Activated naive CD8-positive, alpha-beta T cell treated with anti-CD3 and anti-CD28 coated beads, Interleukin-2, amount 50 U/mL, for 24 hours (primary cell): ENCODE results near the gene KRTAP12-1.

Experiments used
- ATAC-seq: fragments of 150-1000 bp; cut with Tn5 transposase; one replicate; pipeline ENCODE4 v1.10.0; 2021
- DNase-seq: peaks from one replicate; pipeline ENCODE4 v3.0.0; 2021
- H3K27ac Mint-ChIP-seq: one replicate; pipeline ENCODE4 v1.8.0; 2021; ENCODE audit warnings: mild to moderate bottlenecking, mixed read lengths
- H3K27me3 Mint-ChIP-seq: one replicate; pipeline ENCODE4 v1.8.0; 2021; ENCODE audit warnings: mixed read lengths
- H3K36me3 Mint-ChIP-seq: one replicate; pipeline ENCODE4 v1.8.0; 2021; ENCODE audit warnings: low read depth, mixed read lengths
- H3K4me1 Mint-ChIP-seq: one replicate; pipeline ENCODE4 v1.8.0; 2021; ENCODE audit warnings: mixed read lengths
- H3K4me3 Mint-ChIP-seq: one replicate; pipeline ENCODE4 v1.8.0; 2021; ENCODE audit warnings: mild to moderate bottlenecking, moderate library complexity, mixed read lengths
- H3K9me3 Mint-ChIP-seq: one replicate; pipeline ENCODE4 v1.8.0; 2021; ENCODE audit warnings: mixed read lengths

The KRTAP12-1 gene

DNA sequence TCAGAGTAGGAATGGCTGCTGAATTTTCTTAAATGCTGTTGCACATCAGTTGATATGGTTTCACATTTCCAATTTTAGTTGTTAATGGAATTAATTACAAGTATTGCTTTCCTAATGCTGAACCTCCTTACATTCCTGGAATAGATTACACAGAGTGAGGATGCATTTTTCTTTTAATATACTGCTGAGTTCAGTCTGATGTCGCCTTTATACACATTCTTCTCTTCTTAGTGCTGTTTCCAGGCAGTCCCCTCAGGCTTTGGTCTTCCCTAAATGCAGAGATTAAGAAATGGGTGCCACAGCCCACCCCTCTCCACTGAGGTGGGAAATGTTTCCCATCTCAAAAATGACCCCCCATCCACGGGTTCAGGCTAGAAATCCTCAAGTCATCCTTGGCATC, 36.1 kb upstream of the KRTAP12-1 start:
- Mint-ChIP-seq H3K4me1 (peaks cover 2% of the 10 kb centered on the region), H3K36me3 (no peaks in the 10 kb centered on the region), H3K27me3 (peaks cover 38% of the 10 kb centered on the region), H3K27ac (no peak overlapping the region), H3K9me3 (no peaks in the 10 kb centered on the region), H3K4me3 (no peak overlapping the region)
- DNase-seq (no peak), ATAC-seq (no peak)

DNA sequence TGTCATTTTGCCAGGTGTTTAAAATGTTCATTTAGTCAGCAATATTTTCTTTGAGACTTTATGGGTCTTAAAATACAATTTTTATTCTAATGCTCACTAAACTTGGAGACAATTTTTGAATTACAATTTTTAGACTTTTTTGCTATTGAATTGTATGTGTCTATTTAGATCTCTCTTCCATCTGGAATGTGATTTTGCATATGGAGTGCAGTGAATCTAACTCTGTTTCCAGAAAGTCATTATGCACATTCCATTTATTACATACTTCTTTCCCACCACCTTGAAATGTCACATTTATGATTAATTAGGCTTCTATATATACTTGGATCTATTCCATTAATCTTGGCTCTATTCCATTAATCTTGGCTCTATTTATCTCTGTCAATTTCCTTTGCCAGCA, 35.0 kb upstream of the KRTAP12-1 start:
- Mint-ChIP-seq H3K36me3 (no peaks in the 10 kb centered on the region), H3K9me3 (no peaks in the 10 kb centered on the region), H3K27ac (no peak overlapping the region), H3K4me3 (no peak overlapping the region), H3K27me3 (peaks cover 39% of the 10 kb centered on the region), H3K4me1 (no peaks in the 10 kb centered on the region)
- ATAC-seq (no peak), DNase-seq (no peak)

DNA sequence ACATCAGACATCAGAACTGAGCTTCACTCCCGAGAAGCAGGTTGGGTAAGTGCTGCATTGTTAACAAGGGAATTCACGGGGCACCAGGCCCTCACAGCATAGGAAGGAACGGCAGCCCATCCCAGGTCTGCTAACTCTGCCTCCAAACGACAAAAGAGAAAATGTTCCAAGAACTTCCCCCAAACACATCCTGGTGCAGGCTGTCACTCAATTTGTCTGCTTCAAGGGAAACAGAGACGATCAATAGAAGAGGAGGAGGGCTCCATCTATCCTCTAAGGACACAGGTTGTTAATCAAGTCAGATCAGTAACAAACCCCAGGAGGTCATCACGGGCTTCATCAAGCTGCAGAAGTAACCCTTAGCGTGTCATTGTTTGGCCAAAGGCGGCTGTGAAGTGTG, 32.9 kb upstream of the KRTAP12-1 start:
- no peak for DNase-seq
- peaks cover 11% of the 10 kb centered on the region for H3K4me1 Mint-ChIP-seq
- ATAC-seq: no peak
- H3K9me3 Mint-ChIP-seq: no peaks in the 10 kb centered on the region
- no peak overlapping the region for H3K27ac Mint-ChIP-seq
- no peak overlapping the region for H3K4me3 Mint-ChIP-seq
- H3K27me3 Mint-ChIP-seq: peaks cover 55% of the 10 kb centered on the region
- no peaks in the 10 kb centered on the region for H3K36me3 Mint-ChIP-seq

DNA sequence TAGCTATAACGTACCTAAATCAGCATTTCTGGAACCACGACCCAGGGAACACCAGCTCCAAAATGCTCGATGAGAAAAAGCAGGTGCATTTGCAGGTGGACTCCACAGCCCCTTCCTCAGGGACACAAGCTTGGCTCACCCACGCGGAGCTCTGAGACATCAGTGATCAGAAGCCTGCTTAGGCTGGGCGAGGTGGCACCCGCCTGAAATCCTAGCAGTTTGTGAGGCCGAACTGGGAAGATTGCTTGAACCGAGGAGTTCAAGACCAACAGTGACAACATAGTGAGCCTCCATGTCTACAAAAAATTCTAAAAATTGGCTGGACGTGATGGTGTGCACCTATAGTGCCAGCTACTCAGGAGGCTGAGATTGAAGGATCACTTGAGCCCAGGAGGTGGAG, 31.9 kb upstream of the KRTAP12-1 start:
- Mint-ChIP-seq H3K36me3 (no peaks in the 10 kb centered on the region), H3K27me3 (peaks cover 65% of the 10 kb centered on the region), H3K4me1 (peaks cover 19% of the 10 kb centered on the region), H3K4me3 (no peak overlapping the region), H3K27ac (no peak overlapping the region), H3K9me3 (no peaks in the 10 kb centered on the region)
- ATAC-seq: no peak
- DNase-seq: no peak

DNA sequence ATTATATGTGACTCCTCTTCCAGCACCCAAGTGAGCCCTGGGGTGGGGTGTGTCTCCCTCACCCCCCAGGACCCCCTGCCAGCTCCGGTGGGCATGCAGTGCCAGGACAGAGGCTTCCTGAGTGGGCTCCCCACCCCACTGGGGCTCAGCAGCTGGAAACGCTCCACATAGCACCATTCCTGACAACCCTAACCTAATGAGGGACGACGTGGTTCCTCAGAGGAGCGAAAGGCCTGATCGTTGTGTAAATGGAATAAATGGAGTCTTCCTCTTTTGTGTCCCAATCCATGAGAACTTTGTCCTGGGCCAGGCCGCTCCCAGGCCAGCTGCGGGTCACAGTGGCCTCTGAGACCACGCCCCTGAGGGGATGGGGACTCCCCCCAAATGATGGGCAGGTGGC, 31.2 kb upstream of the KRTAP12-1 start:
- H3K36me3 Mint-ChIP-seq: no peaks in the 10 kb centered on the region
- peaks cover 19% of the 10 kb centered on the region for H3K4me1 Mint-ChIP-seq
- H3K9me3 Mint-ChIP-seq: no peaks in the 10 kb centered on the region
- H3K27me3 Mint-ChIP-seq: peaks cover 68% of the 10 kb centered on the region
- H3K27ac Mint-ChIP-seq: no peak overlapping the region
- DNase-seq (no peak), ATAC-seq (no peak)
- H3K4me3 Mint-ChIP-seq: no peak overlapping the region

DNA sequence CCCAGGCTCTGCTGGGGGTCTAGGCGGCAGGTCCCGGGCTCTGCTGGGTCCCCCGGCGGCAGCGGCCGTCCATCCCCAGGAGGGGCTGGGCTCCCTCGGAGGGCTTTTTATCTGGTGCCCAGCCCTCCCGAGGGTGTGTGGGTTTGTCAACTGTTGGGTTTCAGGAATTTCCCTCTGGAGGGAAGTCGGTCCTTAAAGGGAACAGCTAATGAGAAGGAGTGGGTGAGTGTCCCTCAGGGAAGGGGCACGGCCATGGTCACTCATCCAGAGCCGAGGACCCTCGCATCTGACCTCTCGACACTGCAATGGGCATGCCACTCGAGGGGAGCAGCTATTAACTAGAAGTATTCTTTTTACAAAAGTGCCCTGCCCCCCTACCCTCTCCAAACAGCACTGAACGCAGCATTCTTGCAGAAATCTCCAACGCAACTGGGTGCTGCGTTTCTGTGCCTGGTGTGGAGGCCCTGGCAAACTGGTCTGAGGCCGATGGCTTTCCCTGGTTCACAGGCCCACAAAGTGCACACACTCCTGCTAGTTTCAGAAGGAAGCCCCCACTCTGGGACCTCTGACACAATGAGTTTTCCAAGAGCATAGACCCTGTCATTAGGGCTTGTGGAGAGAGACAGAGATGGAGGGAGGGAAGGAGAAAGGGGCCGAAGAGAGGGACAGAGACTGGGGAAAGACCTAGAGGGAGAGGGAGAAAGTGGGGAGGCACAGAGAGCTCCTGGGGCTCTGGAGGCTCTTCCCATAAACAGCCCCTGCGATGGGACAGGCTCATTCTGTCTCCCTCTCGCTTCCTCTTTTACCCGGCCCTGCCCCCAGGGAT, 30.5 kb upstream of the KRTAP12-1 start:
- Mint-ChIP-seq H3K9me3 (no peaks in the 10 kb centered on the region), H3K36me3 (no peaks in the 10 kb centered on the region), H3K27me3 (peaks cover 73% of the 10 kb centered on the region), H3K4me1 (peaks cover 20% of the 10 kb centered on the region), H3K27ac (no peak overlapping the region), H3K4me3 (no peak overlapping the region)
- ATAC-seq (no peak), DNase-seq (no peak)

DNA sequence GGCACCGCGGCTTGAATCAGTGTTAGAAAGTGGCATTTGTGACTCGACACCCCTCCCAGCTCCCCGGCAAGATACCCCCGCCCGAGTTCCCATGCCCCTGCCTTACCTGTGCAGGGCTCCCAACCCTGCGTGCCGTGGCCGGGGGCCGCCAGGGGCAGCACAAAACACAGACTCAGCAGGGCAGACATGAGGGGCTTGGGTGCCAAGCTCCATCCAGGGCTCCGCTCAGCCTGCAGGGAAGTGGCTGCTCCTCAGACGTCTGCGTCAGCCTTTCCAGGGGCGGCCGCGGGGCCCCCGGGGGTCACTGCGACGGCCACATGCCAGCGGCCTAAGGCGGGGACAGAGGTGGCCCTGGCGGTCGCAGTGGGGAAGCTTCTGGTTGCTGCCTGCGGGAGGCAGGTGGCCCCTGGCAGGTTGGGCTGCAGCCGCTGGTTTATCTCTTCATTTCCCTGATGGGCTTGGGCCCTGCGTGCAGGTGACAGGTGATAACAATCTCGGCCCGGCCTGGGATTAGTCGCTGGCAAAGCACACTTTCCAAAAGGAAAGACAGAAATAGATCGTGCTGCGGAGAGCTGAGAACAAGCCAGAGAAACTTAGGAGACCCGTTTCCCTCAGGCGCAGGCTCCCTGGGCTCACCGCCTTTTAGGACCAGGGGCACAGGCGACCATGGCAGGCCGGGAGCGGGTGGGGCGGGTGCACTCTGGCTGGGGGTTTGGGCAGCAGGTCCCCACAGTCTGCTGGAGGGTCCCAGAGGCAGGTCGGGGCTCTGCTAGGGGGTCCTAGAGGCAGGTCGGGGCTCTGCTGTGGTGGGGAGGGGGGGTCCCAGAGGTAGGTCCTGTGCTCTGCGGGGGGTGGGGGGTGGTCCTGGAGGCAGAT, 29.6 kb upstream of the KRTAP12-1 start, which contains the start of gene TSPEAR:
Gene TSPEAR, minus strand, starts transcription at position 246 of the 876 bp plus-strand sequence. Its CDS starts 58 bp downstream, at position 188.
- H3K4me1 Mint-ChIP-seq: peaks cover 20% of the 10 kb centered on the region
- no peak within 1 kb of the TSS for H3K27ac Mint-ChIP-seq
- H3K9me3 Mint-ChIP-seq: no peaks in the 10 kb centered on the region
- DNase-seq (no peak), ATAC-seq (no peak)
- no peaks in the 10 kb centered on the region for H3K36me3 Mint-ChIP-seq
- peaks cover 79% of the 10 kb centered on the region for H3K27me3 Mint-ChIP-seq
- no peak within 1 kb of the TSS for H3K4me3 Mint-ChIP-seq

DNA sequence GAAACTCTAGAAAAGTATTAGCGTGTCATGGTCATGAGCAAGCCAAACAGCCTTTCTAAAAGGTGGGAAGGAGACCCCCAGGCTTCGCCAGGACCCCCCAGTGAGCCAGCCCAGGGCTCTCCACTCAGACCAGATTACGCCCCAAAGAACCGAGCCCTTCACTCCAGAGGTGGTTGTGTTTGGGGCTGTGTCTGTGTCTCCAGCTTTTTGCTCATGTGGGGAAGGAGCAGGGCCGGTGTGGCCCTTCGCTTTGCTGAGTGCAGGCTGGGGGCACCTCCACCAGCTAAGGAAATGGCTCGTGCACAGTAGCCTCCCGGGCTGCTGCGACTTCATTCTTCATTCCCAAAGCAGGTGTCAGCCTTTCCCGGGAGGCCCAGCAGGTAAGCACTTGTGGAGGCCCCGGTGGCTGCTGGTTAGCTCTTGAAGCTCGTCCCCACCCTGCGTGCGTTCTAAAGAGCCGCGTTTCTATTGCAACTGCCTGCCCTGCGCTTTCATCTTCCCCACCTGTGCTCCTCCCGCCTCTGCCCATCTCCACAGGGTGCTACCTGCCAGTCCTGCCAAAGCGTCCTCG, 28.9 kb upstream of the KRTAP12-1 start:
- ATAC-seq (no peak), DNase-seq (no peak)
- peaks cover 1% of the 10 kb centered on the region for H3K36me3 Mint-ChIP-seq
- no peak overlapping the region for H3K4me3 Mint-ChIP-seq
- peaks cover 20% of the 10 kb centered on the region for H3K4me1 Mint-ChIP-seq
- H3K9me3 Mint-ChIP-seq: peaks cover 2% of the 10 kb centered on the region
- peaks cover 82% of the 10 kb centered on the region for H3K27me3 Mint-ChIP-seq
- H3K27ac Mint-ChIP-seq: no peak overlapping the region

DNA sequence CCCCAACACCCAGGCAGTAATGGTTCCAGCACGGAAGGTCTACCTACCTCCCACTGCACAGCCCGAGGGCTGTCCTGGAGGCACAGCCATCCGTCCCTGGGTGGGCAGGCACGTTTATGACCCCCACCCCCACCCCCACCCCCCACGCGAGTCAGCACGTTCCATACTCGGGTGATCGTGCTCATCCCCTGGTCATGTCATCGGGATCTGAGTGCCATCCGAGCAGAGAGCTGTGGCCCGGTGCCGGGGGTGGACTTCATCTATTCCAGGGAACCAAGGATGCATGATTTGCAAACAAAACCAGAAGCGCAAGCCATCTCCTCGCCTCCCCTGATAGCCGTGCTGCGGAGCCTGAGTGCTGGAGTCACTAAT, 28.3 kb upstream of the KRTAP12-1 start:
- peaks cover 5% of the 10 kb centered on the region for H3K36me3 Mint-ChIP-seq
- no peak overlapping the region for H3K27ac Mint-ChIP-seq
- DNase-seq: no peak
- H3K9me3 Mint-ChIP-seq: peaks cover 5% of the 10 kb centered on the region
- peaks cover 20% of the 10 kb centered on the region for H3K4me1 Mint-ChIP-seq
- no peak overlapping the region for H3K4me3 Mint-ChIP-seq
- no peak for ATAC-seq
- peaks cover 85% of the 10 kb centered on the region for H3K27me3 Mint-ChIP-seq

DNA sequence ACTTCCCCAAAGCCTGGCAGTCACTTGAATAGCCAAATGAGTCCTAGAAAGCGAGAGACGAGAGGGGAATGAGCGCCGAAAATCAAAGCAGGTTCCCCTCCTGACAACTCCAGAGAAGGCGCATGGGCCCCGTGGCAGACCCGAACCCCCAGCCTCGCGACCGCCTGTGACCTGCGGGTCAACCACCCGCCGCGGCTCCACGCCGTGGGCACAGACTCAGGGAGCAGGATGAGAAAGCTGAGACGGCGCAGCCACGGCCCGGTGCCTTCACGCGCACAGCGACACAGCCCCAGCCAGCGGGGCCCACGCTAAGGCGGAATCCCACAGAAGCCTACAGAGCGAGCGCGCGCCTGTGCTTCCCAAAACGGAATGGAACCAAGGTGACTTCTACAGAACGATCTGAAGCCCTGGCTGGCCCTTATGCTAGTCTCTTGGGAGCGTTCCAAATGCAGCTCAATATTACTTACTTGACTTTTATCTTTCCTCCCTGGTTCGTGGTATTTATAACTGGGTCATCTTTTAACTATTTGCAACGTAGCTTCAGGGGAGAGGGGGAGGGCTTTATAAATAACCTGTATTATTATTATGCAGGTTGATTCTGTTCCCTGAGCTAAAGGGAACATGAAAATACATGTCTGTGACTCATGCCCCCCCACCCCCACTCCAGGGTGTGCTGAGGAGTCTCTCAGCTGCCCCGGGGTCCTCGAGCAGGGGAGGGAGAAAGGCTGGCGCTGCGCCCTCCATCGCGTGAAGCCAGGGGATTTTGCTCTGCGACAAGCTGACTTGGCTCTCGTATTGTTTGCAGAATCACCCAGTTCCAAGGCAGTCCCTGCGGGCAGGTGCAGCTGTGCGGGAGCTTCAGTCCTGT, 27.7 kb upstream of the KRTAP12-1 start:
- DNase-seq (no peak), ATAC-seq (no peak)
- peaks cover 7% of the 10 kb centered on the region for H3K36me3 Mint-ChIP-seq
- peaks cover 20% of the 10 kb centered on the region for H3K4me1 Mint-ChIP-seq
- no peak overlapping the region for H3K27ac Mint-ChIP-seq
- H3K27me3 Mint-ChIP-seq: peaks cover 86% of the 10 kb centered on the region
- H3K4me3 Mint-ChIP-seq: no peak overlapping the region
- peaks cover 10% of the 10 kb centered on the region for H3K9me3 Mint-ChIP-seq

DNA sequence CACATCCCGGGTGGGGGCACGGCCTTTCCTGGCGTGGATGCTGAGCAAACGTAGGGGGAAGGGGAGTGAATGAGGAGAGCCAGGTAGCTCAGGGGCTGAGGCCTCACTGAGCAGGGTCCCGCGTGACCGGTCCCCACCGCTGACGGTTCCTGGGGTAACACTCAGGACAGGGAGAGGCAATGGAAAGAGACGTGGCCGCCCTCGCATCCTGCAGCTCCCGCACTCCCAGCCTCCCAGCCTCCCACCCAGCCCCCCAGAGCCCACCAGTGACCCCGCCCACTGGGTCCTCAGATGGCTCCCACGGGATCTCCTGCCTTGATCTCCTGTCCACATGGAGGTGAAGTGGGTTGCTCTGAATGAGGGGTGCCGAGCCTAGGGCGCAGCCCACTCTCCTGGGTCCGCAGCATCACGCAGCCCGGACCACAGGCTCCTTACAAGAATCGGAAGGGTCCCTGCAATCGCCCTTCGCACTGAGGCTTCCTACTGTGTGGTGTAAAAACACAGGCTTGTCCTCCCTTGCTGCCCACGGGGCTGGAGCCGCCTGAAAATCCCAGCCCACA, 27.0 kb upstream of the KRTAP12-1 start:
- Mint-ChIP-seq H3K27ac (no peak overlapping the region), H3K27me3 (peaks cover 84% of the 10 kb centered on the region), H3K4me1 (peaks cover 20% of the 10 kb centered on the region), H3K9me3 (peaks cover 10% of the 10 kb centered on the region), H3K4me3 (no peak overlapping the region), H3K36me3 (peaks cover 7% of the 10 kb centered on the region)
- ATAC-seq (no peak), DNase-seq (no peak)

DNA sequence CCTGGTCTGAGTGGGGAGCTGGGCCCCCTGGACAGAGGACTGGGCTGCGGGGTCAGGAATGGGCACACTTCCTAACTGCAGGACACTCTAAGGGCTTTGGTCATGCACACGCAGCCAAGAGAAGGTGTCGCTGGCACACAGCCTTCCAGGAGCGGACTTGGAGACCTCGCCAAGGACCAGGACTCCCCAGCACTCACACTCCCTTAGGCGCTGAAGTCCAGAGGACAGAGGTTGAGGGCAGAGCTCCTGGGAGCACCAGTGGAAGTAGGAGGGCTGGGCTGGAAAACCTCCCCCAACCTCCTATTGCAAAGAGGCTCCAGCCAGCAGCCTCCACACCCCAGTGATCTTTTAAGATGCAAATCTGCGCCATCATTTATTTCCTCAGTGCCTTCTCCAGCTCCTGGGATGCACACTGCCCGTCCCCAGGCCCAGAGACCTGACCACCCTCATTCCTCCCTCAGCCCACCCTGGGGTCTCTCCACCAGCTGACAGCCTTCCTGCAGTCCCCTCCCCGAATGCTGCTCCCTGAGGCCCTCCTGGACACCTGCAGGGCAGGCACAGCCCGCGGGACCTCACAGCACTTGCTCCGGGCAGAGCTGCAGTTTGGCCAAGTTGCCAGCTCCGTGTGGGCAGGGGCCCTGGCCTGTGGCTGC, 26.4 kb upstream of the KRTAP12-1 start:
- Mint-ChIP-seq H3K9me3 (peaks cover 10% of the 10 kb centered on the region), H3K27me3 (peaks cover 78% of the 10 kb centered on the region), H3K4me1 (peaks cover 20% of the 10 kb centered on the region), H3K4me3 (no peak overlapping the region), H3K27ac (no peak overlapping the region), H3K36me3 (peaks cover 7% of the 10 kb centered on the region)
- DNase-seq (no peak), ATAC-seq (no peak)

DNA sequence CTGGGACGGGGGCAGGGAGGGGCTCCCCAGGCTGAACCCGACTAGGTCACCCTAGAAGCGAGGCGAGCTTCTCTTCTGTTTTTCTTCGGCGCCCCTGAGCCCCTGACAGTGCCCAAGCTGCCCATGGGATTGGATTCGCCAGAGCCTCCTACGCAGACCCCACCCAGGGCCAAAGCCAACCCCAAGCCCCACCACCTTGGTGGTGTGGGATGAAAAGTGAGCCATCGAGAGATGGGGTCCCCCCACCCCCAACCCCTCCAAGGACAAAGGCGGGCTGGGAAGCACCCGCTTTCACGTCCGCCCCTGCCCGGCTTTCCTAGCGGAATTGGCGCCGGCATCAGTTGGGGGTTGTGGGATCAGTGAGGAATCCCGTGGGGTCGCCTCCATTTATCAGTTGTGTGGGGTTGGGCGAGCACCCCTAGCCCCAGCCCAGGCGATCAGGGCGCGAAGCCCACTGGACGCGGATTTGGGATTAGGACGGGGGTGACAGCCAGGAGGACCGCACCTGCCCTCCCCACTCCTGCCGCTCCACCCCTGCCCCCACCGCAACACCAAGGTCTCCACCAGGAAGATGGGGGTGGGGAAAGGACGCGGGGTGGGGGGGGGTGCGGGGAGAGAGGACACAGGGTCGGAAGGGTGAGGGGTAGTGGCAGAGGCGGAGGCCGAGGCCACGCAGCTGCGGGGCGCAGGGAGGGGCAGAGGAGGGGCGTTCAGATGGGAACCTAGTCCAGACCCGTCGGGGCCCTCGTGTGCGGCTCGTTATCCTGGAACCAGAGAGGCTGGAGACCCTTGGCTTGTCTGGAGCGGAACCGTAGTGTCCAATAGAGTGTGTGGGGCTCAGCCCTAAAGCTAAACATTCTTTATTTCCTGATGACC, 25.0 kb upstream of the KRTAP12-1 start:
- DNase-seq: no peak
- Mint-ChIP-seq H3K27ac (no peak overlapping the region), H3K4me1 (peaks cover 20% of the 10 kb centered on the region), H3K4me3 (no peak overlapping the region), H3K36me3 (peaks cover 7% of the 10 kb centered on the region), H3K9me3 (peaks cover 10% of the 10 kb centered on the region), H3K27me3 (peaks cover 76% of the 10 kb centered on the region)
- no peak for ATAC-seq
